RWPE2 (cell line): ENCODE data around the gene FMNL2.
A peak's percentile ranks its signal among the peaks of the same experiment; 100 is the strongest.

Source experiments
- ATAC-seq: fragments of 200-7000 bp; cut with Tn5 transposase; 3 replicates; pipeline ENCODE4 v1.9.1; 2021; ENCODE audit warnings: low read depth
- DNase-seq: peaks from one replicate; pipeline ENCODE4 v3.0.0-alpha.2; 2020; ENCODE audit warnings: low spot score
- H3K27ac ChIP-seq: fragments of 450-650 bp; 2 replicates; pipeline ENCODE4 v1.5.1; 2017; ENCODE audit warnings: mild to moderate bottlenecking; ENCODE audit not compliant: poor library complexity, severe bottlenecking
- H3K27me3 ChIP-seq: fragments of 250-450 bp; sonication (Bioruptor Pico); 2 replicates; pipeline ENCODE4 v1.5.1; 2021; ENCODE audit warnings: mild to moderate bottlenecking, moderate library complexity; ENCODE audit not compliant: insufficient read depth, poor library complexity, severe bottlenecking
- H3K36me3 ChIP-seq: fragments of 250-450 bp; sonication (Bioruptor Pico); 2 replicates; pipeline ENCODE4 v1.5.1; 2020; ENCODE audit warnings: low read depth, mild to moderate bottlenecking, moderate library complexity
- H3K4me1 ChIP-seq: fragments of 250-450 bp; sonication (Bioruptor Pico); 2 replicates; pipeline ENCODE4 v1.5.1; 2021; ENCODE audit warnings: mild to moderate bottlenecking, moderate library complexity; ENCODE audit not compliant: insufficient read depth, poor library complexity, severe bottlenecking
- H3K4me3 ChIP-seq: fragments of 250-450 bp; sonication (Bioruptor Pico); 2 replicates; pipeline ENCODE4 v1.5.1; 2021; ENCODE audit warnings: mild to moderate bottlenecking, moderate library complexity; ENCODE audit not compliant: severe bottlenecking
- H3K9me3 ChIP-seq: fragments of 250-450 bp; sonication (Bioruptor Pico); 2 replicates; pipeline ENCODE4 v1.5.1; 2021; ENCODE audit warnings: mild to moderate bottlenecking, moderate library complexity; ENCODE audit not compliant: severe bottlenecking
- TF ChIP-seq, protein P1 (sequence below): fragments of 450-650 bp; IDR thresholded peaks from one replicate; pipeline ENCODE4 v1.5.1; 2017; ENCODE audit warnings: mild to moderate bottlenecking, moderate library complexity; ENCODE audit not compliant: poor library complexity, severe bottlenecking

FMNL2 gene

DNA sequence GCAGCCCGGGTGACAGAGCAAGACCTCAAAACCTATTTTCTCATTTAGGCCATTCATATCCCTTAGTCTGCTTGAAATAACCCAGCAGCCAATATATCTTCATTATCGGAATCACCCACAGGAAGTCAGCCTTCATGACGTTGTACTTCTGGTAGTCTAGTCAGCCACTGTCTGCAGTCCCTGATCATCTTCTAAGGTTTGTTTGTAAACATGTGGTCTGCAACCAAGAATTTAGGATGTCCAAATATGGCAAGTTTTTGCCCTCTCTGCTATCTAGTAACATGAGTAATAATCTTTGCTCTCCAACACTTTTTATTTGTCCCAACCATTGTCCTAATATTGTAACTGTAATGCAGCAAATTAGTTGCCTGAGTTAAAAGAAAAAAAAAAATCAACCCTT lies 289.8 kb downstream of the FMNL2 start:
- Histone ChIP-seq H3K27me3 (no peaks in the 10 kb centered on the region), H3K4me1 (no peaks in the 10 kb centered on the region), H3K27ac (no peak overlapping the region), H3K9me3 (no peaks in the 10 kb centered on the region), H3K4me3 (no peak overlapping the region), H3K36me3 (peaks cover 53% of the 10 kb centered on the region)
- DNase-seq: no peak
- ATAC-seq: no peak
- TF ChIP-seq, protein P1, sequence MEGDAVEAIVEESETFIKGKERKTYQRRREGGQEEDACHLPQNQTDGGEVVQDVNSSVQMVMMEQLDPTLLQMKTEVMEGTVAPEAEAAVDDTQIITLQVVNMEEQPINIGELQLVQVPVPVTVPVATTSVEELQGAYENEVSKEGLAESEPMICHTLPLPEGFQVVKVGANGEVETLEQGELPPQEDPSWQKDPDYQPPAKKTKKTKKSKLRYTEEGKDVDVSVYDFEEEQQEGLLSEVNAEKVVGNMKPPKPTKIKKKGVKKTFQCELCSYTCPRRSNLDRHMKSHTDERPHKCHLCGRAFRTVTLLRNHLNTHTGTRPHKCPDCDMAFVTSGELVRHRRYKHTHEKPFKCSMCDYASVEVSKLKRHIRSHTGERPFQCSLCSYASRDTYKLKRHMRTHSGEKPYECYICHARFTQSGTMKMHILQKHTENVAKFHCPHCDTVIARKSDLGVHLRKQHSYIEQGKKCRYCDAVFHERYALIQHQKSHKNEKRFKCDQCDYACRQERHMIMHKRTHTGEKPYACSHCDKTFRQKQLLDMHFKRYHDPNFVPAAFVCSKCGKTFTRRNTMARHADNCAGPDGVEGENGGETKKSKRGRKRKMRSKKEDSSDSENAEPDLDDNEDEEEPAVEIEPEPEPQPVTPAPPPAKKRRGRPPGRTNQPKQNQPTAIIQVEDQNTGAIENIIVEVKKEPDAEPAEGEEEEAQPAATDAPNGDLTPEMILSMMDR: no peak

GRCh38 chr2:152626911-152627339 lies 292.0 kb downstream of the FMNL2 start:
- H3K4me1 ChIP-seq: no peaks in the 10 kb centered on the region
- TF ChIP-seq, protein P1: no peak
- H3K4me3 ChIP-seq: no peak overlapping the region
- DNase-seq (no peak), ATAC-seq (no peak)
- H3K9me3 ChIP-seq: no peaks in the 10 kb centered on the region
- no peaks in the 10 kb centered on the region for H3K27me3 ChIP-seq
- no peak overlapping the region for H3K27ac ChIP-seq
- peaks cover 54% of the 10 kb centered on the region for H3K36me3 ChIP-seq

DNA sequence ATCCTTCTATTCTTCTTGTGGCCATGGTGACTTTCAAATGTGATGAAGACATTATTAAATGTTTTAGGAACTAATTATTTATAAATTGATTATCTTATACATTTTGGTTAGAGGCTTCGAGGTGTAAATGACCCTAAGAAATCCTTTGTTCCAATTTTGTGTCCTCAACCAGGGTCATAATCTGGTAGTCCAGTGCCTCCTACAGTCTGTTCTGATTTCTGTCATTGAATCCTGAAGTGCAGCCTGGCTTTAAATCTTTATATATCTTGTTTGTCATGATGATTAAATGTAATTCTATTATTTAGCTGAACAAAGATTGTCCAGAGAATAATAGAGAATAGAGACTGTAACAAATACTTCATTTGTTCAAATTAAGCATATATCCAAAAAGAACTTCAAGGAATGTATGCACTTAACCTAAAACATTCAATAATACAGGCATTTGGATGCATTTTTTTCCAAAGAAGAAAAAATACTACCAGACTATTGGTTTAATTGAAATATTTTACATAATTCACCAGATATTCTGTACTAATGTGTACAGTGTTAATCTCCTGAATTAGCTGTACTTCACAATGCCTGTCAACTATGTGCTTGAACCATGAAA lies 292.5 kb downstream of the FMNL2 start:
- ATAC-seq: 0 out of 3 replicates have a peak, but pooled peaks have one; percentile 35
- H3K36me3 ChIP-seq: peaks cover 60% of the 10 kb centered on the region
- no peaks in the 10 kb centered on the region for H3K9me3 ChIP-seq
- TF ChIP-seq, protein P1: peak; percentile 61
- H3K27ac ChIP-seq: no peak overlapping the region
- H3K4me1 ChIP-seq: no peaks in the 10 kb centered on the region
- no peak overlapping the region for H3K4me3 ChIP-seq
- no peak for DNase-seq
- H3K27me3 ChIP-seq: no peaks in the 10 kb centered on the region

GRCh38 chr2:152629202-152629601 lies 294.2 kb downstream of the FMNL2 start:
- no peak overlapping the region for H3K4me3 ChIP-seq
- no peaks in the 10 kb centered on the region for H3K4me1 ChIP-seq
- peaks cover 63% of the 10 kb centered on the region for H3K36me3 ChIP-seq
- TF ChIP-seq, protein P1: no peak
- no peaks in the 10 kb centered on the region for H3K27me3 ChIP-seq
- H3K27ac ChIP-seq: no peak overlapping the region
- no peak for DNase-seq
- no peak for ATAC-seq
- no peaks in the 10 kb centered on the region for H3K9me3 ChIP-seq

DNA sequence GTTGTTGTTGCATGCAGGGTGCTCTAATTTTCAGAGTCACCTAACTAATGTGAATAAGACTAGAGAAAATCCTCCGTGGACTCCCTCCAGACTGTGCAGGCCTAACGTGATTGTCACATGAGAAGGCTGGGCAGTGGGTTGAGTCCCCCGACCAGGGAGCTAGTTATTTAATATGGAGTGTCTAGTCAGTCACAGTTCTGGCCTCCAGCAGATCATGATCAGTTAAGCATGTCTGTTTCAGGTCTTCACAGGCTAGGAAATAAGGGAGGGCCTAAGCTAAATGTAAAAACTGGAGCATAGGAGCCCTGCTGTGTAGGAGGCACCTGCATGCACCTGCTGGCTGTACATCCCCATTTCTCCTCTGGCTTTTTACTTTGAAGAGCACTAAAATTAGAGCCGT lies 295.5 kb downstream of the FMNL2 start:
- TF ChIP-seq, protein P1: no peak
- Histone ChIP-seq H3K36me3 (peaks cover 62% of the 10 kb centered on the region), H3K4me1 (no peaks in the 10 kb centered on the region), H3K9me3 (no peaks in the 10 kb centered on the region), H3K27ac (no peak overlapping the region), H3K27me3 (no peaks in the 10 kb centered on the region), H3K4me3 (no peak overlapping the region)
- ATAC-seq: no peak
- no peak for DNase-seq
